Stimulated activated CD8-positive, alpha-beta memory T cell treated with anti-CD3 and anti-CD28 coated beads, Interleukin-4, amount 100 ng/mL, for 1 hour (primary cell): Measurements from ENCODE around the gene NXPH3.

Source experiments
- DNase-seq, 2 donors: peaks; one replicate each; pipeline ENCODE4 v3.0.0-alpha.2; 2020; ENCODE audit warnings: low read depth in 2 of 2, low spot score in 1 of 2

The NXPH3 gene

DNA sequence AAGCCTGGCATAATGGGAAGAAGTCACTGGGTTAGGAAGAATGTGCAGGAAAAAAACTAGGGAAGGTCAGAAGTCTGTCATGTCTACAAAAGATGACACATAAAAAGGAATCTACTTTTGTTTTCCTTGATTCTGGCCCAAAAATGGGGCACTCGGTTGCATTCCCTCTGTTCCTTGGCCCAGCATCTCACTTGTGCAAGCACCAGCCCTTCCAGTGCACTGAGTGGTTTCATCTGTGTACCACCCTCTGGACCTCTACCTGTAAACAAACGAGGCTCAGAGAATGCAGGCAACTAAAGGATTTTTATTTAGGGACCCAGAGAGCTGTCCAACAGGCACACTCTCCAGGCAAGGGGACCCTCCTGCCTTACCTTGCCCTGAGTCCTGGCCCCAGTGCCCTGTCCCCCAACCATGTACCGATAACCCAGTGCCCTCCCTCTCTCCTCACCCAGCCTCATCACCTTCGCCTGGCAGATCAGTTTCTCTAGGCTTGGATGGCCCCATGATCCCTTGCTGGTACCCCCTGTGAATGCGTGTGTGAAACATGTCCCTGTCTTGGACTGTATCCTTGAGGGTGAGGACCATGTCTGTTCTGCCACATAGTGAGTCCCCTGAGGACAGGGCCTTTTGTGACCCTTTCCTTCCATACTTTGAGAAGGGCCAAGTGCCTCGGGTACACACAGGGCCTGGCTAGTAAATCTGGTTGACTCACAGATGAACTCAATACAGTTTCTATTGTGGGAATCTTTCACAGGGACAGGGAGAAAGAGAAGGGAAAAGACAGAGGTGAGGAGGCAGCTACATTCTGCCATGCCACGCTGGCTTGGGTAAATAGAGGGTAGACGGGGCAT, 13.3 kb downstream of the NXPH3 start:
- no peak for DNase-seq

DNA sequence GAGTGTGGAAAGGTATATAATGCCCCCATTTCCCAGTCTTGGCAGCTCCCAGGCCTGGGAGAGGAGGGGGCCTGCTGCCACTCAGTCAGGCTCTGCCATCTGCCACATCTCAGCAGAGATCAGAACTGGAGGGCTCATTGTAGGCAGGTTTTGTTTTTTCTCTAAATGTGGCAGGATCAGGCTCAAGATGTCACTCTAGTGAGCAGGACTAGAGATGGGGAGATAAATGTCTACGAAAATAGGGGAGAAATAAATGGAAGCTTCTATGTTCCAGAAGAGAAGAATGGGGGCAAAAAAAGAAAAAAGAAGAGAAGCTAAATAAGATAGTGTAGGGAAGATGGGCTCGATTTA, 13.9 kb downstream of the NXPH3 start:
- no peak for DNase-seq

DNA sequence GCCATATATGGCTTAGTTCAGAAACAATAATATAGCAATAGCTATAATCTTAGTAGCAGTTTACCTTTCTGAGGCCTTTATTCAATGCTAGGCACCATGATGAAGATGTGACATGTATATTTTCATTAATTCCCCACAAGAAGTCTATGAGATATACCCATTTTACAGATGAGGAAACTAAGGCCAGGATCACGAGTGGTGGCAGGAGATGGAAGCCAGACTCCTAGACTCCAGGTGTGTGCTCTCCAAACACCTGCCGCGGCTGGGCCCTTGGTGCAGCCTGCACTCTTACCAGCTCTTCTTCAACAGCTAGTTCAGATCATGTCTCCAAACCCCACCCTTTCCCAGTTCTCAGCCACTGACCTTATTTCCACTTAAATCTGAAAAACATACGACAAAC, 15.2 kb downstream of the NXPH3 start:
- DNase-seq: no peak

DNA sequence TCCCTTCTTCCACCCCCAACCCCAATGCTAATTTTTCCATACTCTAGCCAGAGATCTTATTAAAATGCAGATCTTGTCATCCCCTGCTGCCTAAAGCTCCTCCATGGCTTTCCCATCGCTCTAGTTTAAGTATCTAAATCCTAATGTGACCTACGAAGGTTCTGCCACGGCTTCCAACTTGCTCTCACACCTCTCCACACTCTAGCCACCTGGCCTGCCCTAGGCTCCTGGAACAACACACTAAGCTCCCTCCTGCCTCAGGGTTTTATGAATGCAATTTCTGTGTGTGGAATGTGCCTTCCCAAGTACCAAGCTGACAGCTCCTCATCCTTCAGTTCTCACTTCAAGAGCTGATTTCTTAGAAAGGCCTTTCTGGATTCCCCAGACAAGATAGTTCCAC, 16.6 kb downstream of the NXPH3 start:
- DNase-seq: no peak

DNA sequence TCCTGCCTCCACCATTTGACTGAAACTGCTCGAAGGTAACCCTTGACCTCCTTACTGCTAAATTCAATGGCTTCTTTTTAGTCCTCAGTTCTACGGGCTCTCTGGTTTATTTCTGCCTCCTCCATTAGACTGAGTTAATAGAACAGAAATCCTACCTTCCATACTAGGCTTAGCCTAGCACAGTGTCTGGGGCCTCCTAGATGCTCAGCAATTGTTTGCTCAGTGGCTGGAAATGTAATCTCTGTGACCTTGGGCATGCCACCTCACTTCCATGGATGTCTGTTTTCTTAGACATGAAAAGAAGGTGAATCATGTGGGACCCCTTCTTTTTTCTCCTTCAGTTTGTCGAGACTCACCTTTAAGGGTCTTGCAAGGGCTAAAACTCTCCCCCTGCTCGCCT, 19.7 kb downstream of the NXPH3 start:
- DNase-seq: no peak

DNA sequence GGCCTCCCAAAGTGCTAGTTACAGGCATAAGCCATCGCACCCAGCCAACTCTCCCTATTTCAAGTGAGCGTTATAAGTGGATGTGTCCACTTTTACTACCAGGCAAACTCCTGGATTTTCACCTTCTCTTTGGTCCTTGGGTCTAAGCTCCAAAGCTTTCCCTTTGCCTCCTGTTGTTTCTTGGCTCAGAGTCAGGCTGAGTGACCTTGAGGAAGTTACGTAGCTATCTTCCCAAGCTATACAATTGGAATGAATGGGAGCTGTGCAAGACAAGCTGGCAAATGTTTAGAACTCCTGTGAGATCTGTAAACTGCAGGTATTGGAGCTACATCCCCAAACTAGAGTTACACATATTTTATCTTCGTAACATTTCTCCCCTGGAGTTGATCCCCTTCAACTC, 20.3 kb downstream of the NXPH3 start:
- DNase-seq: no peak

DNA sequence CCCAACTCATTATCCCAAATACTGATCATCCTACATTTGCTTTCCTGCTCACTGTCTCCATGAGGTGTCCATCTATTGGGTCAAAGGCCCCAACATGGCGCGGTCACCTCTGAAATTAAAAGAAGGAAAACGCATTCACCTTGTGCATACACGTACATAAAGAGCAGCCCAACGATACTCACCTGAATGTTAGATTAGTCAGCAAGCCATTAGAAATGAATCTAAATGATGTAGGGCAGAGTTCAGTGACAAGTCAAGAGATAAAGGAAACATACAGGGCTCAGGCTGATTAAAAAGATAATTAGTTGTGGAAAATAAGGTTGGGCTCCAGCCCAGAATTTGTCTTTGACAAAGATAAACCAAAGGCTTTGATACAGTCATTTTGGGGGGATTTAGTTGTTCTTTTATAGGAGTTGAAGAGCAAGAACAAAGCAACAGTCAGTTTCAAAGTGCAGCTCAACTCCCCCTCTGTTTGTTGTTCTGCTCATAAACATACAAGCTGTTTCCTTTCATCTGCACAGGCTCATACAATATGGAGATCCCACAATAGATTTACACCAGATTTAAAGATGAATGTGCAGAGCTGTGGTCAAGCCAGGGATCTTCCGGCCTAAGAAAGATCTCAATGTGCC, 21.1 kb downstream of the NXPH3 start:
- no peak for DNase-seq

DNA sequence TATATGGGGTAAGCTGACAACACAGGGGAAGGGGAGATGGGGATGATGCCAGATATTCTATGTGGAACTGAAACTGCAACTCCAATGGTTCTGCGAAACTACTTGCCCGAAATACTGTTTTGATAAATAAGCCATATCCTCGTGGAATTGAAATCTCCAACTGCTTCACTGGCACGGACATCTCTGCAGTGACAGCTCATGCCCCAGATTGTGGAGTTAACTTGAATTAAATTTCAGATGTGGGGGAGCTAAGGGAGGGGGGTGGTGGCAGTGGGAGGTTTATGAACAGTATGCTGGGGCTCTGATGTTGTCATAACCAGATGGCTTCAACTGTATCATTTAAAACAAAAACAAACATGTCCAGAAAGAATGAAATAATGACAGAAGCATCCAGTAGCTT, 21.8 kb downstream of the NXPH3 start:
- no peak for DNase-seq

DNA sequence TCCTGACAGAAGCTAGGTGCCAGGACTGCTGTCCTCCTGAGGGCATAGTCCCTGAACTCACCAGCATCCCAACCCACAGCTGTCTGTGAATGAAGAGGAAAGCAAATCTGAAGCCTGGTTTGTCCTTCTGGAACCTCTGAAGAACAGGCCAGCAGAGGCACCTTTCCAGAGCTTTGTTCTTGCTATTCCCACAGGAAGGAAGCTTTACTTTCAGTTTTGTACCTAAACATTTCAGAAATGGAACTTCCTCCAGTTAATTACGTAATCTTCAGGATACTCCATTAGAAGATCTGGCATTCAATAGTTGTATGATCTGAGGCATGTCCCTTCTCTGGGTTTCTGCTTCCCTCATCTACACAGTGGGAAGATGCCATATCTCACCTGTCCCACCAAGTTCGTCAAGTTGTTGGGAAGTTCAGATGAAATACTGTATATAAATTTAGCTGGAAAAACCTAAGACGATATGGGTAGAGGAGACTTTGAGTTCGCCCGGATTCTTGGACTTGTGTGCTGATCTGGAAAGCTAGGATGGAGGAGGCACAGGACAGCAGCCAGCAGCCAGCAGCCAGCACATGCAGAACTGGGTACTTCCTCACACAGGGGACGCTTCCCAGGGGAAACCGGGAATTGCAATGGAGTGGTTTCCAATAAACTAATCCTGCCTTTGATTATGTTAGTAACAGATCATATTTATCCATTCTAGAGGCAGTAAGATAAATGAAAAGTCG, 22.4 kb downstream of the NXPH3 start:
- no peak for DNase-seq

DNA sequence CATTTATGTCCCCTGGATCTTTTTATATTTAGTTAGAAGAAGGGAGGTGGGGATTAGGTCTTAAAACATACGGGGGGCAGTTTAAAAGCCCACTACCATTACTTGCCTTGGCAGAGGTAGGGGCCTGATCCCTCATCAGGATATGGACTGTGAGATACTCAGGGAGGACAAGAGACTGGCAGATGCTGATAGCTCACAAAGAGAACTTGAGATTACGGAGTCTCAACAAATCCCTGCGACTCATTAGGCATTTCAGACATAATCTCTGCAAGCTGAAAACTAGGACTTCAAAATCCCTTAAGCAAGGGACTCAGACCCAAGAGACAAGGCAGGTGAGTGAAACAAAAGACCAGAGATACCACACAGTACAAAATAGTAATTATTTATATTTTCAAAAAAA, 23.2 kb downstream of the NXPH3 start:
- DNase-seq: no peak

DNA sequence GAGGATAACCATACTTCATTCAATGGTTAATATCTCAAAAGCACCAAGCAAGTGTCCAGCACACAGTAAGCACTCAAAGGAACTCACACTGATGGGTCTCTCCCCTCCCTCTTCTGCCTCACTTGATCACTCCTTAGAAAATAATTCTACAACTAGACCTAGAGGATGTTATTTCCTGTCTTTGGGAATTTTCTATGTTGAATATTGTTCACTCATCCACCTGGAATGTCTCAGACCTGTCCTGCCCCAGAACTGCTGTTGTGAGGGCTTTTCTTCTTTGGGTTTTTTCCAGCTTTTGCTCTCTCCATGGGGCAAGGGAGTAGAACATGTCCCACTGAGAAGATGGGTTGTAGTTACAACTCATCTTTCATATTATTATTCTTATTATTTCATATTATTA, 25.3 kb downstream of the NXPH3 start:
- DNase-seq: no peak

DNA sequence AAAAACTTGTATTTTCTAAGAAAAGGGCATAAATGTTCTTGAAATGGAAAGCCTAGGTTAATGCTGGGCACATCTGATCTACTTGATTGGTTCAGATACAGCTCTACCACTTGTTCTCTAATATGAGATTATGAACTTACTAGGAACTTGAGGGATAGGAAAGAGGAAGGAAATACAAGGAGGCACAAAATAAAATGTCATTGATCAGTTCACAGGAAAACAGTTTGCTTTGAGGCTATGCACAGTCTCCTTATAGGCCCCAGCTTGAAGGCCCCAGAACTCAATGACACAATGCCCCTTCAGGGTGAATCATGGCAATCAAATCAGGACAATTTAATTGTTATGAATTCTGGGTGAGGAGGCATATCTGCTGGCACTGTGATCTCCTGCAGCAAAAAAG, 27.1 kb downstream of the NXPH3 start:
- no peak for DNase-seq

DNA sequence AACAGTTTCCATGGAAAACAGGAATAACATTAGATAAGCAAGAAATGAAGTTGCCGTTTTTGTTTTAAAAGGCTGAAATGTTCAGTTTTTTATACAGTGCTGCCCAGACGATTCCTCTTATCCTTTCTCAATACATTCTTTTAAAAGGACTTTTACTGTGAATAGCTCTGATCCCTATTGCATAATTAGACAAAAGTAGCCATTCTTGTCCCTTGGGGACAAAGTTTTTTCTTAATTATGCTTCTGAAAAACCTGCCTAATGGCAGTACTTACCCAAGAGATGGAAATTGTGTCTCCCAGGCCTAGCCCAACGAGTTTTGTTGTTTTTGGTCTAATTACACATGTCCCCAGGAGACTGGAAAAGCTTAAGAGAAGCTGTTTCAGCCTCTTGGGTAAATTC, 27.6 kb downstream of the NXPH3 start:
- DNase-seq: no peak

DNA sequence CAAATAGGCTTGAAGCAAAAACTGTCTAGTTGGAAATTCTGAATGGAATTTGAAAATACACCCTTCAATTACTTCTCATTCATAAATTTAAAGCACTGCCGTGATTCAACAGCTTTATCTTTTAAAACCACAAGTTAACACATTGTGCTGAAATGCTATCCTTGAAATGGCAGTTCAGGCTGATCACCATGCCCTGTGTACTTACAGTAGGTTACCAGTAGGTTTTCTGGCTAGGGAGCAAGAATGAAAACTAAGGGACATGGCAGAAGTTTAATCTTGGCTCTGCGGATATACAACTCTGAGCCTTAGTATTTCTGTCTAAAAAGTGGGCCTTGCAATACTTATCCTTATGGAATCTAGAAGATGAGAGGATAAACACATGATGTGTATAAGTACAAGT, 28.0 kb downstream of the NXPH3 start:
- no peak for DNase-seq

DNA sequence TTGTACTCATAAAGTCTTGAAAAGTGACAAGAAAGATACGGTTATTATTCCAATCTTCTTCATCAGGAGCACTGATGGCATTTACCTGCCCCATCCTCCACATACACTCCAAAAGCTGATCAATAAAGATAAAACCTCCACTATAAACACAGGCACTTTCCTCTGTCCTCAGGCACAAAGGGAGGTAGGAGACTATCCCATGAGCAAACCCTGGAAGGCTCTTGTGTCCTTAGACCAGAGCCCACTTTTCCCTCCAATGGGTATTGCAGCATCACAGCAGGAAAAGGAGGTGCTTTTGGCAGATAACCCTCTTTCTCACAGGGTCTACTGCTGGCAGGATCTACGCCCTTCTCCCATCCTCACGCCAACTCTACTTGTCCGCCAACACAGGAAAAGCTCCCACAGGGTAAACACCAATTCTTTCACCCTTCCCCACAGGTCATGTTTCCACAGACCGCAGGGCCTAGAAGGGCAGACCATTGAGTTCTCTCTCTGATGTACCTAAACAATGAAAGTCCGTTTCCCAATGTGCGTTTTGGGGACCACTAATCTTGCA, 28.7 kb downstream of the NXPH3 start:
- DNase-seq: no peak

DNA sequence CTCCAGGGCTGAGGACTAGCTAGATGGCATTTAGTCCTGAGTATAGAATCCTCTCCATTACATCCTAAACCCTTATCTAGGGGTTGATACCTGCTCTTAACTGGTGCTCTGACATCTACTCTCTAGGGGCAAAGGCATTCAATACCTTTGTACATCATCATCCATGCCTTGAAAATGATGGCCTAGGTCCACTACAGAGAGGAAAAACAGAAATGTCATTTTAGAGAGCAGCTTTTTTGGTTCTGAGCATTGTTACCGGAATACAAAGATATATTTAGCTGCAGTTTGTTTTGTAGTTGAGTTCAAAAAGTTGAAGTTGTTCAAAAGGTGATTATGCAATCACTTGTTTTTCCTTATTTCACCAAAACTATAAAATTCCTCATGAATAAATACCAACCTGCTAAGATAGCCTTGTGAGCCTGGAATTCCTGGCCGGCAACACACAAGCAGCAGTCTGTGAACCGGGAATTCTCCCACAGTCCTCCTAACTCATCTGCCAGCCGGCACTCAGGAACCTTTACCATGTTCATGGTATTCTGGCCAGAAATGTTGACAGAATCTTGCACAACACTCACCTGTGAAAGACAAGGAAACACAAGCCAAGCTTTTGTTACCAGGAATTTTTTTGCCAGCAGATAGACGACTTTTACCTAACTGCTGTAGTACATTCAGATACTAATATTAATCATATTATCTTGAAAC, 35.4 kb downstream of the NXPH3 start:
- DNase-seq: no peak

DNA sequence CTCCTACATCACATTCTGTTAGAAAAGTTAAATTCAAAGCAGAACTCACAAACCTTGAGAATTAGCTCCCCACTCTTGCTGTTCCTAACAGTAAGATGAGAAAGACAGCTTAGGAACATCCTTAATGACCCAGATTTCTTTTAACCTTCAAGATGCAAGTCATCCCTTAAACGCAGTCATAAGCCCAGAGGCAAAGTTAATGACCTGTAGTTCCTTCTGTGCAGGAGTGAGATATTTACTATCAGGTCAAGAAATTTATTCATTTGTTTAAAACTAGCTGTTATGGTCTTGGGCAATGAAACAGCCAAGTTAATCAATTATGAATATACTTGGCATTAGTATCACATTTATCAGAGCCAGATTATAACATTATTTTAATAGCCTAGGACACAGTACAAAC, 37.1 kb downstream of the NXPH3 start:
- no peak for DNase-seq

DNA sequence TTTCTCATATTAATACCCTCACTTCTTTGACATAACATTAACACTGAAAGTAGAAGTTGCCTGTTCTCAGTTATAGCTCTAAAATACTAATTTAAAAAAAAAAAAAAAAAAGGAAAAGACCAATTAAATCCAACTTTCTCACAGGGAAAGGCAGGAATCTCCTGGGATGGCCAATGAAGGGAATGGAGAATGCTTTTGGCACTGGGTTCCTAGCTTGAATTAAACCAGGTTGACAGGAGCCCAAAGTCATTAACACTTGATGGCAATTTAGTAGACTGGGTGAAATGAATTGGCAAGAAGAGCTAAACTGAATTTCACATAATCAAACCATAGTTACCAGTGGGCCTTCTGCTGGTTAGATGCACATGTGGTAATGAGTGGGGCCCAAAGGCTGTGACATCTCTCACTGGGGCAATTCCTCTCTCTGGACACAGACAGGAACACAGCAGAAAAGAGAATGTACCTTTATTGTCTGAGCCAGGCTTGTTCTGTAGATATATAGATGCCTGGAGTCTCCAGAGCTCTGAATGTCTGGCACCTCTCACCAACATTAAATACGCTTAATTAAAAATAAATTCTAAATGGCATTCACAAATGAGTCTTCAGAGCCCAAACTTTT, 37.6 kb downstream of the NXPH3 start:
- DNase-seq: no peak

DNA sequence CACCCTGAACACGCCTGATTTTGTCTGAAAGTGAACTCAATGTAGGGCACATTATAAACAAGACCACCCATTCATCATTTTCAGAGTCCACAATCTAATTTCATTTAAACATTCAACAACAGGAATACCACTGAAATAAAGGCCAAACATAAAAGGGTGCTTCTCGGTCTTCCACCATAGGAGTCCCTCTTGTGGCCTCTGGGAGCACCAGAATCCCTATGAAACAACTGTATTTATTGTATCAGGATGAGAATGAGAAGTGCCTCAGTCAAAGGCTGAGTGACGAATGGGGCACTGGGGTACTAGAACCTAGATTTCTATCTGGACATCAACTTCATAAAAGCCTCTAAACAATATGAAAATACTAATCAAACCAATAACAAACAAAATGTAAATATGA, 40.4 kb downstream of the NXPH3 start:
- DNase-seq: no peak

DNA sequence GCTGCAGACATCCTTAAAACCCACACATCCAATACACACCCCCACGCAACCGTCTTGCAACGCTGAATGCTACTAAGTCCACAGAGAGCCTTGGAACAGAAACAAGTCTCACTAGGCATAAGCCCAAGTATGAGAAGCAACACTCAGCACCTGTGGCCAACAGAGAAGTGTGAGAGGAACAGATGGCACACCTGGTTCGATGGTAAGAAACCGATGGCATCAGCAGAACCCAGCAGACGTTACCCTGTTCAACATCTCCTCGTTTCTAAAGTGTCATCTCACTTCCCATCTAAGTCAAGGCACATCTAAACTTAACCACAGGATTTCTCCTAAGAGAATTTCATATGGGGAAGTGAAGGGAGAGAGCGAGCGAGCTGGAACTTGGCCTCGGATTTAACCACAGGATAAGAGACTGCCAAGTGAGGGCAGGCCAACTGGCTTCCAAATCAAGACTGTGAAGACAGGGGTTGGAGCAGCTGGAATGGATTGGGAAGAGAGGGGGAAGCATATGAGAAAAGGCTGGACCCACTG, 41.0 kb downstream of the NXPH3 start:
- DNase-seq: no peak
